Measurements from ENCODE around the gene ZYG11B. TPM values are rescaled to one million over a fixed set of nuclear protein-coding genes. Genes with fewer than 3 reads are reported as not detected.

ZYG11B gene
- total RNA-seq, 1 experiment from 2014 or later: 20.6 TPM

DNA sequence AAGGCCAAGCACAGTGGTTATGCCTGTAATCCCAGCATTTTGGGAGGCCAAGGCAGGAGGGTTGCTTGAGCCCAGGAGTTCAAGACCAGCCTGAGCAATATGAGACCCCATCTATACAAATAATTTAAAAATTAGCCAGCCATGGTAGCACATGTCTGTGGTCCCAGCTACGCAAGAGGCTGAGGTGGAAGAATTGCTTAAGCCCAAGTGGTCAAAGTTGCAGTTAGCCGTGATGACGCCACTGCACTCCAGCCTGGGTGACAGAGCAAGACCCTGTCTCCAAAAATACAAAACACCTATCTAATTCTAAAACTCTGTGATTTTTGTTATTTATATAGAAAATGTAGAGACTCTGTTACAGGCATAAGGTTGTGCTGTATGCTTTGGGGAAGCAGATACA, 72.1 kb downstream of the ZYG11B start:
- Mint-ChIP-seq H3K27me3 (ENCODE audit: low read depth) (no peaks in the 10 kb centered on the region), H3K4me3 (no peak overlapping the region), H3K36me3 (ENCODE audit: insufficient read depth in 1 of 3, low read depth in 3 of 3) (peaks cover 1 to 15% (median 8%) of the 10 kb centered on the region in 3 experiments; a peak in 5 of 7 replicates), H3K9me3 (no peaks in the 10 kb centered on the region), H3K4me1 (no peaks in the 10 kb centered on the region), H3K27ac (no peak overlapping the region)
- Histone ChIP-seq H2BK12ac (ENCODE audit: insufficient read length, low read depth, low read length) (no peak overlapping the region), H2BK120ac (ENCODE audit: low read depth, low read length, poor library complexity, severe bottlenecking) (no peak overlapping the region), H3K56ac (ENCODE audit: insufficient read length, low read depth, low read length) (no peak overlapping the region), H3K18ac (ENCODE audit: insufficient read length, low read depth, low read length) (no peak overlapping the region), H3K4ac (ENCODE audit: low read depth, low read length) (no peak overlapping the region), H2AK5ac (ENCODE audit: insufficient read length, low read length) (no peak overlapping the region), H3K4me1 (ENCODE audit: insufficient read depth, low read length) (no peaks in the 10 kb centered on the region), H3K23me2 (ENCODE audit: insufficient read length, low read depth, low read length, poor library complexity, severe bottlenecking) (no peaks in the 10 kb centered on the region), H3K9me3 (ENCODE audit: control insufficient read depth, low read depth, low read length) (no peaks in the 10 kb centered on the region), H3K79me1 (ENCODE audit: insufficient read depth, low read depth, low read length, poor library complexity, severe bottlenecking) (no peaks in the 10 kb centered on the region), H3K27ac (ENCODE audit: insufficient read length, low read depth, low read length) (no peak overlapping the region), H3K79me2 (ENCODE audit: insufficient read depth, low read length) (no peaks in the 10 kb centered on the region), H3K9ac (ENCODE audit: extremely low read depth, insufficient read length, low read length) (no peak overlapping the region), H3K23ac (ENCODE audit: insufficient read length, low read depth, low read length) (no peak overlapping the region), H3K4me2 (ENCODE audit: insufficient read depth, insufficient read length, low read length) (no peak overlapping the region), H4K91ac (ENCODE audit: insufficient read length, low read depth, low read length) (no peak overlapping the region), H4K5ac (ENCODE audit: insufficient read length, low read depth, low read length) (no peak overlapping the region), H4K20me1 (ENCODE audit: control insufficient read depth, insufficient read depth, insufficient read length) (no peaks in the 10 kb centered on the region), H4K8ac (replicated peaks; ENCODE audit: insufficient read length, low read depth, low read length) (no peak overlapping the region), H2BK15ac (ENCODE audit: low read depth, low read length) (no peak overlapping the region), H2BK20ac (ENCODE audit: low read depth, low read length, poor library complexity, severe bottlenecking) (no peak overlapping the region), H2BK5ac (ENCODE audit: insufficient read length, low read length) (no peak overlapping the region), H2AFZ (ENCODE audit: low read length) (no peak overlapping the region), H3K14ac (ENCODE audit: insufficient read depth, low read length) (no peak overlapping the region), H3K27me3 (ENCODE audit: insufficient read depth, low read length) (no peaks in the 10 kb centered on the region), H3T11ph (ENCODE audit: low read length) (no peak overlapping the region)
- no peak for DNase-seq
- TF ChIP-seq, protein P1, sequence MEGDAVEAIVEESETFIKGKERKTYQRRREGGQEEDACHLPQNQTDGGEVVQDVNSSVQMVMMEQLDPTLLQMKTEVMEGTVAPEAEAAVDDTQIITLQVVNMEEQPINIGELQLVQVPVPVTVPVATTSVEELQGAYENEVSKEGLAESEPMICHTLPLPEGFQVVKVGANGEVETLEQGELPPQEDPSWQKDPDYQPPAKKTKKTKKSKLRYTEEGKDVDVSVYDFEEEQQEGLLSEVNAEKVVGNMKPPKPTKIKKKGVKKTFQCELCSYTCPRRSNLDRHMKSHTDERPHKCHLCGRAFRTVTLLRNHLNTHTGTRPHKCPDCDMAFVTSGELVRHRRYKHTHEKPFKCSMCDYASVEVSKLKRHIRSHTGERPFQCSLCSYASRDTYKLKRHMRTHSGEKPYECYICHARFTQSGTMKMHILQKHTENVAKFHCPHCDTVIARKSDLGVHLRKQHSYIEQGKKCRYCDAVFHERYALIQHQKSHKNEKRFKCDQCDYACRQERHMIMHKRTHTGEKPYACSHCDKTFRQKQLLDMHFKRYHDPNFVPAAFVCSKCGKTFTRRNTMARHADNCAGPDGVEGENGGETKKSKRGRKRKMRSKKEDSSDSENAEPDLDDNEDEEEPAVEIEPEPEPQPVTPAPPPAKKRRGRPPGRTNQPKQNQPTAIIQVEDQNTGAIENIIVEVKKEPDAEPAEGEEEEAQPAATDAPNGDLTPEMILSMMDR (conservative IDR thresholded peaks at IDR 0.05): no peak
- WGBS (ENCODE audit: extremely low coverage, insufficient read length, low lambda C conversion rate): no CpG with 5 or more reads among the region's 3 CpGs

All from H9 (cell line).